Measurements from ENCODE around the gene VARS2. TPM values are rescaled to one million over a fixed set of nuclear protein-coding genes. Genes with fewer than 3 reads are reported as not detected.
"Not testable (repeated sequence)": the region's sequence is repeated elsewhere in the genome, so short reads cannot be mapped to it uniquely, and the experiment has no call there.

The VARS2 gene
- total RNA-seq, 2 experiments from 2014 or later, result 80.1 to 88.6 TPM

DNA sequence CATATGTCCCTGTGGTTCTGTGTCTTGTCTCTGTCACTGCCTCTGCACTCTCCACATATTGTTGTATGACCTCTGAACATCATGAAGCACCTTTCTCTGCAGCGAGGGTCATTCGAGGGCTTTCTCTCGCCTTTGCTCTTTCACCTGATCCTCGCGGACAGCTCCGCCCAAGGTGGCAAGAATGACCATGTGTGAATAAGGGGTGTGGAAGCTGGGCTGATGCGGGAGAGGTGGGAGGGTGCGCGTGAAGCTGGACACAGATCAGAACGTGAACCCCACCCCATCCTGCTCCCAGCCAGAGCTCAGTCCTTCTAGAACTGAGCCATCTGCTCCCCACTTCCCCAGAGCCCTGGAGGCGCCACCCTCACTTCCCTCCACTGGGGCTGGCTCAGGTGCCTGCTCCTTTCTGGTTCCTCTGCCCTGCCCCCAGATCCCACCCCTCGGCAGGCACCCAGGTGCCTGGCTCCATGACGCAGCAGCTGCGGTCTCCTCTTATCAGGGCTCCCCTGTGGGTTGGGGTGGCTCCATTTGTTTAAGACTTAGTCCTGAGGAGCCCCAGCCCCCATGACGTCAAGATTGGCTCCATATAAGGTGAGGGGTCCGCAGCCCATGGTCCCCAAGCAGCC, 26.4 kb downstream of the VARS2 start, which contains the start of gene MUCL3:
MUCL3 (plus strand) TSS at position 613 of the 626 bp plus-strand sequence. CDS start 27 bp downstream, outside the sequence.
- ChIA-PET CTCF (interaction anchor here (0.6 kb wide), 1 partner anchor 96 kb away, joined by 3 read pairs; no protein-coding TSS in a partner anchor), POLR2A (interaction anchor here (0.6 kb wide), 1 partner anchor 42 kb away, joined by 3 read pairs; no protein-coding TSS in a partner anchor)

DNA sequence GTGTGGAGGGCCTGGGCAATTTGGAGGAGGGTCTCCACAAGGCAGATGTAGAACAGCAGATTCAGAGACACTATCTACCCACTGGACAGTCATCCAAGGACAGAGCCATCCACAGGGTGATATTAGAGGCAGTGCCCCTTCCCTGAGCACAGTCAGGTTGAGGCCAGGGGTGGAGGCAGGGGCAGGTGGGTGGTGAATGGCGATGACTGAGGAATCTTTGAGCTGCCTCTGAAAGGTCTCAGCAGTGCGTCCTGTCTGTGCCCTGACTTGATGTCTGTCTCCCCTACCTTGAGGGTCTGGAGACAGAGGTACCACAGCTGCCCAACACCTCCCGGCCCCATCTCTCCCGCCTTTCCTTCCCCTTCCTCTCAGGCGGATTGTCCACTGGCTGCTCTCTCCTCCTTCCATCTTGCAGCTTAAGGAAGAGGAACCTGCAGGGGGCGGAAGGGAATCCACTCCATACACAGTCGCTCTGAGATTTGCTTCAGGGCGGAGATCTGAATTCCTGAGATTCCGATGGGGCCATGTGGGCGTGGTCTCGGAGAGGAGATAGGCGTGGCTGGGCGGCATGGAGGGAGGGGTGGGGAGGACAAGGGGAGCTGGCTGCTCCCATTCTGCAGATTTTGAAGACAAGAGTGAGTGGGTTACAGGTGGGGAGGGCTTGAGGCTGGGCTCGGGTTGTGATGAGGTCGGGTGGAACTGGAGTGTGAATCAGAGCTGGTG, 28.5 kb downstream of the VARS2 start:
- POLR2A ChIA-PET, result no interaction called here
- CTCF ChIA-PET, result interaction anchor here (0.7 kb wide), 2 partner anchors 45 to 818 kb away, joined by 3 to 5 read pairs; no protein-coding TSS in a partner anchor

DNA sequence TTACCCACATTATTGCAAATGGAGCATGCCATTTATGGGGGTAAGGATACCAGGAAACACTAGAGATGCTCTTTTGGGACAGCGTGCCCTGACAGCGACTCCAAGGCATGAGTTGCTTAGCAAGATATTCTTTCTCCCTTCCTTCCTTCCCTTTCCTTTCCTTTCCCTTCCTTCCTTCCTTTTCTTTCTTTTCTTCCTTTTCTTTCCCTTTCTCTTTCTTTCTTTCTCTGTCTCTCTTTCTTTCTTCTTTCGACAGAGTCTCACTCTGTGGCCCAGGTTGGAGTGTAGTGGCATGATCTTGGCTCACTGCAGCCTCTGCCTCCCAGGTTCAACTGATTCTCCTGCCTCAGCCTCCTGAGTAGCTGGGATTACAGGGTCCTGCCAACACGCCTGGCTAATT, 30.0 kb downstream of the VARS2 start:
- ChIA-PET CTCF (no interaction called here), POLR2A (no interaction called here)

DNA sequence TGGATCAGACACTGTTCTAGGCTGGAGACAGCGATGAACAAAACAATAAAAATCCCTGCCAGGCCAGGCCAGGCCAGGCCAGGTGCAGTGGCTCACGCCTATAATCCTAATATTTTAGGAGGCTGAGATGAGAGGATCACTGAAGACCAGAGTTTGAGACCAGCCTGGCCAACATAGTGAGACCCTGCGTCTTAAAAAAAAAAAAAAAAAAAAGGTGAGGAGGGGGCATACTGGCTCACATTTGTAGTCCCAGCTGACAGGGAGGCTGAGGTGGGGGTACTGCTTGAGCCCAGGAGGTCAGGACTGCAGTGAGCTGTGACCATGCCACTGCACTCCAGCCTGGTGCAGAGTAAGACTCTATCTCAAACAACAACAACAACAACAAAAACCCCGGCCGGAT, 31.2 kb downstream of the VARS2 start:
- CTCF ChIA-PET, result no interaction called here
- POLR2A ChIA-PET, result no interaction called here

DNA sequence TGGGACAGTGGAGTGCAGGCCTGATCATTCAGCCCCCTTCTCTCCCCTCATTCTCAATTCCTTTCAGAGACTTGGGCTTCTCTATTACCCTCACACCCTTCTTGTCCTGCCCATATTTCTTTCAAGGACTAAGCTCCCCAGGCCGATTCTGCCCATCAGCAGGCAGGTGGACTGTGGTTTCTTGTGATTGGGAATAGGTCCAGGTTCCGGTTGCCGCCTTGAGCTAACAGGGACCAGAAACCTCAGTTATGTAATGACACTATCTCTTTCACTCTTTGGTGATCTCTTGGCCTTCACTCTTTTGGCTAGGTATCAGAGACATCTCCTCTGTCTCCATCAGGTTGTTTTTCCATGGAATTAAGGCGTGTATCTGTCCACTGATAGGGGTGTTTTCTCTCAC, 33.2 kb downstream of the VARS2 start:
- CTCF ChIA-PET, result no interaction called here
- POLR2A ChIA-PET, result no interaction called here

DNA sequence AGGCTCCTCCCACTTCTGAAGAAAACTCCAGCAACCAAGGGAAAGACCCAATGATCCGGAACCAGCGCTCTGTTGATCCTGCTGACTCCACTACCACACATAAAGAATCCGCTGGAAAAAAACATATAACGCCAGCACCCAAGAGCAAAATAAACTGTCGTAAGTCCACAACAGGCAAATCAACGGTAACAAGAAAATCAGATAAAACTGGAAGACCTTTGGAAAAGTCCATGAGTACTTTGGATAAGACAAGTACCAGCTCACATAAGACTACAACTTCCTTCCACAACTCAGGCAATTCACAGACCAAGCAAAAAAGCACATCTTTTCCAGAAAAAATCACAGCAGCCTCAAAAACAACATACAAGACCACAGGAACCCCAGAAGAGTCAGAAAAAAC, 34.8 kb downstream of the VARS2 start:
- CTCF ChIA-PET, result no interaction called here
- POLR2A ChIA-PET, result no interaction called here

DNA sequence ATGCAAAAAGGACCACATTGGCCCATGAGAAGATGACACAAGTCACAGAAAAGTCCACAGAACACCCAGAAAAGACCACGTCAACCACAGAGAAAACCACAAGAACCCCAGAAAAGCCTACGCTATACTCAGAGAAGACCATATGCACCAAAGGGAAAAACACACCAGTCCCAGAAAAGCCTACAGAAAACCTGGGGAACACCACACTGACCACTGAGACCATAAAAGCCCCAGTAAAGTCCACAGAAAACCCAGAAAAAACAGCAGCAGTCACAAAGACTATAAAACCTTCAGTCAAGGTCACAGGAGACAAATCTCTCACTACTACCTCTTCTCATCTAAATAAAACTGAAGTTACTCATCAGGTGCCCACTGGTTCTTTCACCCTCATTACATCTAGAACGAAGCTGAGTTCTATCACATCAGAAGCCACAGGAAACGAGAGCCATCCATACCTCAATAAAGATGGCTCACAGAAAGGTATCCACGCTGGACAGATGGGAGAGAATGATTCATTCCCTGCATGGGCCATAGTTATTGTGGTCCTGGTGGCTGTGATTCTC, 38.0 kb downstream of the VARS2 start:
- CTCF ChIA-PET, result no interaction called here
- POLR2A ChIA-PET, result no interaction called here

DNA sequence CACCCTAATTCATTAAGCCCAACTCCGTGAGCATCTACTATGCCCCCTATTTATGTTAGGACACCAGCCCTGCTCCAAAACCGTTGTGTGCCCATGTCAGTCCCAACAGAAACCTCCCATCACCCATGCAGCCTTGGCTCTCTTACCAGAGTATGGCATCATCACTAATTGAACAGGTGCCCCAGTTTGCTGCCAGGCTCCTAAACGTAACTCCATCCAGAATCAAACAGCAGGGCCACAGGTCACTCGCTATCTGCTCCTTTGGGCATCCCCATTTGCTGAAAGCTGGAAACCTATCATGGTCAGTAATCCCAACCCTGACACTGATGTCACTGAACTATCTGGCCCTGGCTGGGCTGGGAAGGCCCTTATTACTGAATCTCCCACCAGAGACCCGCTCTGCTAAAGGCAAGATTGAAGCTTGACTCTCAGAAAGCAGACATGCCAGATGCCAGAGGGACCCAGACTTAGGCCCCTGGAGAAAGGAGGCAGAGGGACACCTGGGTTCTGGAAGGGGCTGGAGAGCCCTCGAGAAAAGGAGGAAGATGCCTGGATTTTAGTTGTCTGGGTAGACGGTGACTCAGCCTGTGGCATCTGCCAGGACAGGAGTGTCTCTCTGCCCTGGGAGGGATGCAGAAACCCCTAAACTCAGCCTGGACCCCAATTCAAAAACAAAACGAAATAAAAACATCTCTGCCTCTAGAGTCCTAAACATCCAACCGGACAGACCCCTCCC, 40.8 kb downstream of the VARS2 start:
- POLR2A ChIA-PET, result interaction anchor here (0.9 kb wide), 1 partner anchor 178 kb away, joined by 6 read pairs; no protein-coding TSS in a partner anchor
- CTCF ChIA-PET, result interaction anchor here (0.8 to 2.1 kb wide), 3 partner anchors 39 to 125 kb away, joined by 3 to 8 read pairs (median 3); partner anchors contain the start of gene VARS2

DNA sequence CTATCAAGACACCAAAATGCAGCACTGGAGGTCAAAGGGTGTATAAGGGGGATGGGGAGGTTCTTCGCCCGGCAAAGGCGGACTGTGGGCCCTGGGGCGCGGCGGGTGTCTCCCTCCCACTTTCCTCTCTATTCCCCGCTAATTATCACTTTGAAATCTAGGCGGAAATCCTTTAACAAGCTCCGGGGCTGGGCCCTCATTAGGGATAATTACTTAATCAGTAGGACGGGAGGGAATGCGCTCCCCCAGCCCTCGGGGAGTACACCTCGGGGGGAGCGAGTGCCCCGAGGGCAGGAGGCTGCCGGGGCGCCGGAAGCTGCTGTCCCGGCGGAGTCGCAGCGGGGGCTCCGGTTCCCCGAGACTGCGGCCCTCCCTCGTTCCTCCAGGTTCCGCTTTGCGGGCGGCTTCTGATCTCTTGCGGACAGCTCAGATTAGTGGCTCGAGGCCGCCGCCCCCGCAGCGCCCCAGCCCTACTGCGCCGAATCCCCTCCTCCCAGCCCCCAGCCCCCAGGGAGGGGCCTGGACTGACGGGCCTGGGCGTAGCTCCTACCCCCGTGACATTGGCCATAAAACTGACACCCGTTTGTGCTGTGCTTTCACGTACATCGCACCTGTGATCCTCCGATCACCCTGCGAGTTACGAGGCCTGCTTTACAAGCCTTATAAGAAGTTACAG, 41.5 kb downstream of the VARS2 start:
- ChIA-PET CTCF (interaction anchor here (0.8 to 2.1 kb wide), 6 partner anchors 40 to 276 kb away, joined by 3 to 8 read pairs (median 3); partner anchors contain the start of gene VARS2), POLR2A (interaction anchor here (0.8 to 0.9 kb wide), 2 partner anchors 137 to 177 kb away, joined by 3 to 6 read pairs; no protein-coding TSS in a partner anchor)

DNA sequence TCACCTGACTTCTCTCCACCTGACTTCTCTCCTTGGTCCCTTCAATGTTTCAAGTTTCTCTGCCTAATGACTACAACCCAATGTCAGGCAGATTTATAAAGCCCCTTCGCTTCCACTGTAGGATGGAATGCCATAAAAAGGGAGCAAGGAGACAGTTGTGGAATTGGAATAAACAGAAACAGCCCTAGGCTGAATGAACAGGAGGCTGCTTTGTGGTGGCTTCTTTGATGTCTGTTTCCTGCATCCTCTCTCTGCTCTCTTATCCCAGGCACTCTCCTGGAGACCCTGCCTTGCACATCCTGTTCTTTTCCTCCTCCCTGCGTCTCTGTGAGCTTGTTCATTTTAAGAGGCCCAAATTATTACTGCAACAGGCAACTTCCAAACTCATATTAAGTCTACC, 43.7 kb downstream of the VARS2 start:
- CTCF ChIA-PET, result interaction anchor here (0.9 kb wide), 1 partner anchor 133 kb away, joined by 4 read pairs; no protein-coding TSS in a partner anchor
- POLR2A ChIA-PET, result no interaction called here

DNA sequence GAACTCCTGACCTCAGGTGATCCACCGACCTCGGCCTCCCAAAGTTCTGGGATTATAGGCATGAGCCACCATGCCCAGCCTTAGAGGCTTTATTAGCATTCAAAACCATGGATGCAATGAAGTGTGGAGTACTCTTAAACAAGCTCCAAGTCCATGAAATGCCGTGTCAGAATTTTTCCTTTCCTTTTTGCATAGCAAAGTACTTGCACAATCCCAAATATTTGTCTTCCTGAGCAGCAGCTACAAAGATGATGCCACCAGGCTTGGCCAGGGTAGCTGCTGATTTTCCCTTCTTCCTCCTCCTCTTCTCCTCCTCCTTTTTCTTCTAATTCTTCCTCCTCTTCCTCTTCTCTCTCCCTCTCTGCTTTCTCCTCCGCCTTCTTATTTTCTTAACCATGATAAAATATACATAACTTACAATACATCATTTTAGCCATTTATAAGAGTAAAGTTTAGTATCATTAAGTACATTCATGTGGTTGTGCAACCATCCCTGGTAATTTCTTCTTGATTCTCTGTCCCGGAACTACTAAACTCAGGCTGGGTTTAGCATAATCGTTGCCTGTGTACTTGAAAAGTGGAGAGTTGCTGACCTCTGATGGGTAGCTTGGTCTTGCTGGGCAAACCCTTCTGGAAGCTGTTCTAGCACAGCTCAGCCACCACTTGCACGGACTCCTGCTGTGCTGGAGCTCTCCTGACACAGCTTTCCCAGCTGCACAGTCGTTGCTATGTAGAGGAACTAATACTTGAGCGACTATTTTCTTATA, 47.1 kb downstream of the VARS2 start:
- ChIA-PET POLR2A (no interaction called here), CTCF (no interaction called here)

DNA sequence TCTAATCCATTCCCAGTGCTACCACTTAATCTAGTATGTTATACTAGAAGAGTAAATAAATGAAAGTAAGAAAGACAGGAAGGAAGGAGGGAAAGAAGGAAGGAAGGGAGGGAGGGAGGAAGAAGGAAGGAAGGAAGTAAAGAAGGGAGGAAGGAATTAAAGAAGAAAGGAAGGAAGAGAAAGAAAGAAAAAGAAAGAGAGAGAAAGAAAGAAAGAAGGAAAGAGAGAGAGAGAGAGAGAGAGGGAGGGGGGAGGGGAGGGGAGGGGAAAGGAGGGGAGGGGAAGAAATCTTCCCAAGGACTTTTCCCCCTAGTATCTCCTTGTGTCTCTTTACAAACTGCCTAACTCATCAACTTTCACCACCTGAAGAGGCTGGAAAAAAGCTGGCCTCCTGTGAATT, 48.7 kb downstream of the VARS2 start:
- CTCF ChIA-PET, result no interaction called here
- POLR2A ChIA-PET, result no interaction called here

DNA sequence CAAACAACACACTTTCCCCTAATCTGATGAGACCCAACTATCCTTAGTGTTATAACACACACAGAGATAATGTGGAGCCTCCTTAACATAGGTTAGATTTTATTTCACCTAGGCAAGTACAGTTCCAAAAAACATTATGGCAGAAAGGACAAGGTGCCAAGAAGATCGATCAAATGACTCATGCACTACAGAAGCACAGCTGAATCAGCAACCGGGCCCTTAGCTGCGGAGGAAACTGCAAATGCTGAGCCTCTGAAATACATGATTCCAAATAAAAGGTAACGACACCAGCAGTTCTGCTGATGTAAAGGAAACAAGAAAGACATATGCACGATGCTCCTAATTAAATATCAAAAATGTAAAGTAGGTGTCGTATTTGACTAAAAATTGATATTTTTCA, 49.6 kb downstream of the VARS2 start:
- CTCF ChIA-PET, result interaction anchor here (0.7 kb wide), 1 partner anchor 13 kb away, joined by 7 read pairs; no protein-coding TSS in a partner anchor
- POLR2A ChIA-PET, result no interaction called here

DNA sequence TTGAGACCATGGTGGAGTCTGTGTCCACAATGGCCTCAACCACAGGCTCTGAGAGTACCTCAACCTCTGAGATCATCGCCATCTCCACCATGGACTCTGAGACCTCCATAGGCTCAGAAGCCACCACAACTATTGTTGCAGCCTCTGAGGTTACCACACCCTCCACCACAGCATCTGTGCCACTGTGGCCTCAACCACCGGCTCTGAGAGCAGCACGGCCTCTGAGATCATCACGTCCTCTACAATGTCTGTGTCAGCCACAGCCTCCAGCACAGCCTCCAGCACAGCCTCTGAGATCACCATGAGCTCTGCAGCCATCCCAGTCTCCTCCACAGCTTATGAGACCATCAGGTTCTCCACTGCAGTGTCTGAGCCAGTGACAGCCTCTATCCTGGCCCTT, 50.0 kb downstream of the VARS2 start:
- ChIA-PET CTCF (no interaction called here), POLR2A (no interaction called here)

DNA sequence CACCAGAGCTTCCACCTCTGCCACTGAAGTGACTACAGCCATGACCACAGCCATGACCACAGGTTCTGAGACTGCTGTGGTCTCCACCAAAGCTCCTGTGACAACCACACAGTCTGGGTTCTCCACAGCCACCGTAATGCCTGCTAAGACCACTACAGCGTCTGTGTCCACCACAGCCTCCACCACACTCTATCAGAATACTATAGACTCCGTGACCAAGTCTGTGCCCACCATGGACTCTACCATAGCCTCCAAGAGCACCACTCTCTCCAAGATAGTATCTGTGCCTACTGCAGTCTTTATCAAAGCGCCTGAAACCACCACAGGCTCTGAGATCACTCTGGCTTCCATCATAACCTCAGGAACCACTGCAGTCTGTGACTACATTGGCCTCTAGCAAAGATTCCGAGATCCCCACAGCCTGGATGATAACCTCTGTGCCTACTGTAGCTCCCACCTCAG, 51.1 kb downstream of the VARS2 start:
- ChIA-PET CTCF (no interaction called here), POLR2A (no interaction called here)

DNA sequence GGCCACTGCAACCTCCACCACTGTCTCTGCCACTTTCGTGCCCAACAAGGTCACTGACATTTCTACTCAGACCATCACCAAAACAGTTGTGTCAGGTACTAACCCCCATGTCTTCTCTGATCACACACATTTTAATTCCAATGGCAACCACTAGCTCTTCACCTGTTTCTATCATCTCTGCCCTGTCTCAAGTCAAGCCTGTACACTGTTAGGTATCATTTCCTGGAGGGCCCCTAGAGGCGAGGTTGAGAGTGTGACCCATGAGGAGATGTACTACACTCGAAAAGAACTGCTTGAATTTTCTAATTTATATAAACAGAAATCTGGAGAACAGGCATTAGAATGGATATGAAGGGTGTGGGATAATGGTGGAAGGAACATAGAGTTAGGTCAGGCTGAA, 52.1 kb downstream of the VARS2 start:
- ChIA-PET CTCF (no interaction called here), POLR2A (no interaction called here)

DNA sequence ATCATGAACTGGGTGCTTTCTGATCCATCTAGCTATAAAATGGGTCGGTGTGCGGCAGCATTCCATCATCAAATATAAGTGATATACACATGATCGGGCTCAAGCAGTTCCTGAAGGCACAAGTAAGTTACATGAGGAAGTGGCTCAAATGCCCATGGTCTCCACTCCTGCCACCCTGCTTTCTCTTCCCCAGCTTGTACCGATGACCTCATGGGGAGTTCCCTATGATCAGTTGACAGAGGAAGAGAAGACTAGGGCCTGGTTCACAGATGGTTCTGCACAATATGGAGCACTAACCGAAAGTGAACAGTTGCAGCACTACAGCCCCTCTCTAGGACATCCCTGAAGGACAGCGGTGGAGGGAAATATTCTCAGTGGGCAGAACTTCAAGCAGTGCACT, 55.1 kb downstream of the VARS2 start:
- POLR2A ChIA-PET, CTCF ChIA-PET: not testable (repeated sequence)

DNA sequence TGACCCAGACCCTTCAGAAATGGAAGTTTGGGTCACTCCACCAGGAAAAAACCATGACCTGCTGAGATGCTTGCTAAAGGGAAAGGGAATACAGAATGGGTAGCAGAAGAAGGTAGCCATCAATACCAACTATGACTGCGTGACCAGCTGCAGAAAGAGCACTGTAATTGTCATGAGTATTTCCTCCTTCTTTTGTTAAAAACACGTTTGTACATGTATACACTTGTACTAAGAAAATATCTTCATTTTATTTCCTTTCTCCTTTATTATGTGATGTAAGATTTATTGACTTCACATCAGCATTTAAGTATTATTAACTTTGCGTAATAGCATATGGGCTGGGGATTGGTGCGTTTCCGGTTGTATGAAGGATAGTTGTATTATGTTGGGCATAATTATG, 56.9 kb downstream of the VARS2 start:
- CTCF ChIA-PET, result no interaction called here
- POLR2A ChIA-PET, result no interaction called here

DNA sequence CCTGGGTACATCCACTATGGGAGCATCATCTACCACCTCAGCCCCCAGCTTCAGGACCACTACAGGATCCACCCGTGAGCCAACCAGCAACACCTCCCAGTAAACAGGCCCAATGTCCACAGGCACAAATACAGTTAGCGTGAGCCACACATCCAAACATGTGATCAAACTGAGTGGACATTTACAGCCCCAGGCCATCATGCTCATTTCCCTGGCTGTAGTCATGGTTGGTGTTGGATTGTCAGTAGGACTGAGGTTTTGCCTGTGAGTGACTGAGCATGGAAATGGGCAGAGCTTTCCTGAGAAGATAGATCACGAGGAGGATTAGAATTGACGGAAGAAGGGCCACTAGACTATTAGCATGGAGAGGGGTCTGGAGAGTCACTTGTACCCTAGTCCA, 58.8 kb downstream of the VARS2 start:
- ChIA-PET CTCF (no interaction called here), POLR2A (no interaction called here)

Measured in activated CD8-positive, alpha-beta memory T cell treated with anti-CD3 and anti-CD28 coated beads for 36 hours (primary cell).